NB4 (cell line): ENCODE data around the gene ACACA.

Experiments
- CTCF ChIP-seq: IDR thresholded peaks from one replicate; pipeline ENCODE4 v1.5.1; 2012; ENCODE audit warnings: low read depth, low read length
- MAX ChIP-seq: IDR thresholded peaks from 2 replicates; pipeline ENCODE4 v1.6.1; 2011; ENCODE audit warnings: low read depth, low read length
- MYC ChIP-seq: IDR thresholded peaks from 2 replicates; pipeline ENCODE4 v1.6.1; 2011; ENCODE audit warnings: low read depth, low read length
- POLR2A ChIP-seq: IDR thresholded peaks from 2 replicates; pipeline ENCODE4 v1.6.1; 2011; ENCODE audit warnings: mild to moderate bottlenecking; ENCODE audit not compliant: insufficient read length; ENCODE audit errors: extremely low read depth

- TF ChIP-seq CTCF (no peak), POLR2A (no peak), MYC (no peak), MAX (no peak)
Measured at GRCh38 chr17:37168731-37169353, 237.8 kb downstream of the ACACA start.
